Omental fat pad (tissue), 4 donors: ENCODE results near the gene RASSF5. TPM values are rescaled to one million over a fixed set of nuclear protein-coding genes. Genes with fewer than 3 reads are reported as not detected.

Experiments used
- ATAC-seq: fragments of 150-250 bp; one replicate; pipeline ENCODE4 v1.9.1; 2016; ENCODE audit warnings: mild to moderate bottlenecking, moderate library complexity; ENCODE audit not compliant: low FRiP score
- DNase-seq: peaks from one replicate; pipeline ENCODE4 v3.0.0-alpha.2; 2019; ENCODE audit warnings: low spot score
- CTCF ChIP-seq, 3 donors: fragments of 450-650 bp; IDR thresholded peaks; one replicate each; pipeline ENCODE4 v1.5.1; 2016 to 2017; ENCODE audit warnings: antibody characterized with exemption in 3 of 3, mild to moderate bottlenecking in 3 of 3, moderate library complexity in 2 of 3
- total RNA-seq, 4 donors: library from RNA; depleted of rRNA; stranded (reverse); fragments of >200 nt; gene quantifications; one replicate each; pipeline ENCODE4 v1.1.0, GENCODE V29; 2016

Gene RASSF5
- total RNA-seq, 4 donors from 2014 or later, result 9.7 to 16.1 (median 10.8) TPM

GRCh38 chr1:206476058-206476457 lies 31.3 kb upstream of the RASSF5 start:
- TF ChIP-seq CTCF (IDR thresholded peaks at IDR 0.05), result no peak
- no peak for ATAC-seq
- no peak for DNase-seq

- TF ChIP-seq CTCF (IDR thresholded peaks at IDR 0.05), result no peak
- DNase-seq (no peak), ATAC-seq (no peak)
These were observed 30.7 kb upstream of the RASSF5 start for GRCh38 chr1:206476591-206476990.

GRCh38 chr1:206477110-206477509 lies 30.2 kb upstream of the RASSF5 start:
- DNase-seq (no peak), ATAC-seq (no peak)
- no peak for TF ChIP-seq CTCF (IDR thresholded peaks at IDR 0.05)

- TF ChIP-seq CTCF (IDR thresholded peaks at IDR 0.05), result no peak
- DNase-seq (no peak), ATAC-seq (no peak)
These were observed 29.6 kb upstream of the RASSF5 start for GRCh38 chr1:206477581-206478380.

- DNase-seq (no peak), ATAC-seq (no peak)
- TF ChIP-seq CTCF (IDR thresholded peaks at IDR 0.05), result no peak
These were observed 28.6 kb upstream of the RASSF5 start for GRCh38 chr1:206478746-206479145.

GRCh38 chr1:206479183-206480125 lies 27.9 kb upstream of the RASSF5 start:
- peak; percentile 29 for ATAC-seq
- peak; percentile 70 for DNase-seq
- peak in 1 of 3 donors; percentile 38 for TF ChIP-seq CTCF (IDR thresholded peaks at IDR 0.05)
